ENCODE results near the gene PRKAR1B. TPM values are rescaled to one million over a fixed set of nuclear protein-coding genes. Genes with fewer than 3 reads are reported as not detected.

Gene PRKAR1B
- total RNA-seq, 4 donors from 2014 or later: 1.2 to 12.5 (median 3.6) TPM

GRCh38 chr7:543501-544337 lies 183.4 kb downstream of the PRKAR1B start:
- Histone ChIP-seq H3K9me3 (no peaks in the 10 kb centered on the region), H3K36me3 (no peaks in the 10 kb centered on the region), H3K4me3 (no peak overlapping the region), H3K27me3 (no peaks in the 10 kb centered on the region), H3K27ac (no peak overlapping the region), H3K4me1 (no peaks in the 10 kb centered on the region)
- TF ChIP-seq POLR2A (IDR thresholded peaks at IDR 0.05) (no peak), CTCF (IDR thresholded peaks at IDR 0.05 in 4 of 5, conservative IDR thresholded peaks at IDR 0.05 in 1 of 5) (no peak)
- intact Hi-C loops (cut with DNase I; ENCODE audit: low total_unique reads): no loop called here
- DNase-seq: no peak
- in situ Hi-C loops (cut with MboI; ENCODE audit: low sequenced_read_pairs in 4 of 4): no loop called here
- no peak for ATAC-seq

GRCh38 chr7:542713-543500 lies 184.2 kb downstream of the PRKAR1B start:
- in situ Hi-C loops (cut with MboI; ENCODE audit: low sequenced_read_pairs in 4 of 4): no loop called here
- no peaks in the 10 kb centered on the region for H3K9me3 ChIP-seq
- no peak for TF ChIP-seq CTCF (IDR thresholded peaks at IDR 0.05 in 4 of 5, conservative IDR thresholded peaks at IDR 0.05 in 1 of 5)
- no peak for TF ChIP-seq POLR2A (IDR thresholded peaks at IDR 0.05)
- ATAC-seq (no peak), DNase-seq (no peak)
- intact Hi-C loops (cut with DNase I; ENCODE audit: low total_unique reads): no loop called here
- H3K27me3 ChIP-seq: no peaks in the 10 kb centered on the region
- no peak overlapping the region for H3K4me3 ChIP-seq
- H3K4me1 ChIP-seq: no peaks in the 10 kb centered on the region
- H3K36me3 ChIP-seq: no peaks in the 10 kb centered on the region
- H3K27ac ChIP-seq: no peak overlapping the region

- no peak for DNase-seq
- intact Hi-C loops (cut with DNase I; ENCODE audit: low total_unique reads): no loop called here
- TF ChIP-seq POLR2A (IDR thresholded peaks at IDR 0.05): no peak
- TF ChIP-seq CTCF (IDR thresholded peaks at IDR 0.05 in 4 of 5, conservative IDR thresholded peaks at IDR 0.05 in 1 of 5): no peak
- Histone ChIP-seq H3K27ac (no peak overlapping the region), H3K4me1 (no peaks in the 10 kb centered on the region), H3K9me3 (no peaks in the 10 kb centered on the region), H3K36me3 (no peaks in the 10 kb centered on the region), H3K4me3 (no peak overlapping the region), H3K27me3 (no peaks in the 10 kb centered on the region)
- in situ Hi-C loops (cut with MboI; ENCODE audit: low sequenced_read_pairs in 4 of 4): no loop called here
- no peak for ATAC-seq
These were observed 184.9 kb downstream of the PRKAR1B start for GRCh38 chr7:542131-542712.

GRCh38 chr7:541661-542060 lies 185.4 kb downstream of the PRKAR1B start:
- Histone ChIP-seq H3K27me3 (no peaks in the 10 kb centered on the region), H3K27ac (no peak overlapping the region), H3K4me3 (no peak overlapping the region), H3K9me3 (no peaks in the 10 kb centered on the region), H3K4me1 (no peaks in the 10 kb centered on the region), H3K36me3 (no peaks in the 10 kb centered on the region)
- in situ Hi-C loops (cut with MboI; ENCODE audit: low sequenced_read_pairs in 4 of 4) (no loop called here), intact Hi-C loops (cut with DNase I; ENCODE audit: low total_unique reads) (no loop called here)
- ATAC-seq (no peak), DNase-seq (no peak)
- TF ChIP-seq CTCF (IDR thresholded peaks at IDR 0.05 in 4 of 5, conservative IDR thresholded peaks at IDR 0.05 in 1 of 5) (no peak), POLR2A (IDR thresholded peaks at IDR 0.05) (no peak)

Measured in gastrocnemius medialis (tissue), 4 donors.